Activated CD8-positive, alpha-beta memory T cell treated with anti-CD3 and anti-CD28 coated beads, Interleukin-2, amount 50 U/mL, for 1 hour (primary cell): ENCODE data around the gene CDC34.

Experiments used
- DNase-seq: peaks from one replicate; pipeline ENCODE4 v3.0.0-alpha.2; 2020; ENCODE audit errors: extremely low read depth

The CDC34 gene

DNA sequence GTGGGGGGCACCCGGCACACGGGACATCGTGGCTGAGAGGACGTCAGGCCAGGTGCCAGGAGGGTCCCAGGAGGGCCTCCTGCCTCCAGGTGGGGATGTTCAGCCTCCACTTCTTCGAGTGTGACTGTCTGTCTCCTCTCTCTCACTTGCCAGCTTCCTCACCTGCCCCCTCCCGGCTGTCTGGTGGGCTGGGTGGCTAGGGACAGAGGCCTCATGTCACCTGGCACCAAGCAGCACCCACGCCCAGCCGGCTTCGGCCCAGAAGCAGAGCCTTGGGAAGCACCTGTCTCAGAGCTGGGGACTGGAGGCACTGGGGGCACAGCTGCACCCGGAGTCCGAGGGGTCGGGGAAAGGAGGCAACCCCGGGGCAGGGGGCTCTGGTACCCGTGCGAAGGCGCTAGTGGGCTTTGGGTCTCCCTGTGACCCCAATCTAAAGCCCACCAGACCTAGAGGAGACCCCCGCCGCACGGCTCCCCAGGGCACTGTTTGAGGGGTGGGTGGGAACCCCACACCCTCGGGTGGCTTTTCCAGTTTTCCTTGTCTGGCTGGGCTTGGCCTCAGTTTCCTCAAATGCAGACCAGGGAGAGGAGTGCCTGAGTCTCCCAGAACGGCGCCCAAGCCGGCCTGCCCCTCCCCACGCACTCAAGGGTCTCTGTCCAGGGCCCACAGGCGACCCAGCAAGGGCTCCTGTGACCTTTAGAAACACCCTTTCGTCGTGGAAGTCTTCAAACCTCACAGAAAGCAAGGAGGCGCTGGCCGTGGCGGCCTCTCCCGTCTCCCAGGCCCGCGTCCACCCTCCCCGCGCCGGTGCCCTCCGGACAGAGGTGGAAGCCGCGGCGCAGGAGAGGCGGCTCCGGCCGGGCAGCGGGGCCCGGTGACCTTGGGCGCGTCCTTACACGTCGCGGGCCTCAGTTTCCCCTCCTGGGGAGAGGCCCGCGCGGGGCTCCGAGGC is 57.5 kb downstream of the CDC34 start:
- DNase-seq = no peak

DNA sequence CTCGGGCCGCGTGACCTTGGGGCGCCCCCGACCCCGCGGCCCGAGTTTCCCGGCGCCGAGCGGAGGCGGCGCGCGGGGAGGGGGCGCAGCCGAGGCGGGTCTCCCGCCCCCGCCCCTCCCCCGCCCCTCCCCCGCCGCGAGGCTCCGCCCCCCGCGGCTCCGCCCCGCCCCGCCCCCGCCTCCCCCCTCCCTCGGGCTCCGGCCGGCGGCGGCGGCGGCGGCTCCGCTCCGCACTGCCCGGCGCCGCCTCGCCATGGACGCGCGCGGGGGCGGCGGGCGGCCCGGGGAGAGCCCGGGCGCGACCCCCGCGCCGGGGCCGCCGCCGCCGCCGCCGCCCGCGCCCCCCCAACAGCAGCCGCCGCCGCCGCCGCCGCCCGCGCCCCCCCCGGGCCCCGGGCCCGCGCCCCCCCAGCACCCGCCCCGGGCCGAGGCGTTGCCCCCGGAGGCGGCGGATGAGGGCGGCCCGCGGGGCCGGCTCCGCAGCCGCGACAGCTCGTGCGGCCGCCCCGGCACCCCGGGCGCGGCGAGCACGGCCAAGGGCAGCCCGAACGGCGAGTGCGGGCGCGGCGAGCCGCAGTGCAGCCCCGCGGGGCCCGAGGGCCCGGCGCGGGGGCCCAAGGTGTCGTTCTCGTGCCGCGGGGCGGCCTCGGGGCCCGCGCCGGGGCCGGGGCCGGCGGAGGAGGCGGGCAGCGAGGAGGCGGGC is 58.3 kb downstream of the CDC34 start, which contains the start of gene HCN2:
Gene HCN2 (plus strand): TSS at position 189 of the 703 bp plus-strand sequence. CDS start 65 bp downstream, at position 254.
- no peak for DNase-seq

DNA sequence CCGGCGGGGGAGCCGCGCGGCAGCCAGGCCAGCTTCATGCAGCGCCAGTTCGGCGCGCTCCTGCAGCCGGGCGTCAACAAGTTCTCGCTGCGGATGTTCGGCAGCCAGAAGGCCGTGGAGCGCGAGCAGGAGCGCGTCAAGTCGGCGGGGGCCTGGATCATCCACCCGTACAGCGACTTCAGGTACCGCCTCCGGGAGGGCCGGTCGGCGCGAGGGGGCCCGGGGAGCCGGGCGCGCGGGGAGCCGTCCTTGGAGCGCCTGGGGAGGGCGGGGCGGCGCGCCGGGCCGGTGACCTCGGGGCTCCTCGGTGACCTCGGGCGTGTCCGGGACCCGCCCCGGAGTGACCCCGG is 58.8 kb downstream of the CDC34 start:
- no peak for DNase-seq

DNA sequence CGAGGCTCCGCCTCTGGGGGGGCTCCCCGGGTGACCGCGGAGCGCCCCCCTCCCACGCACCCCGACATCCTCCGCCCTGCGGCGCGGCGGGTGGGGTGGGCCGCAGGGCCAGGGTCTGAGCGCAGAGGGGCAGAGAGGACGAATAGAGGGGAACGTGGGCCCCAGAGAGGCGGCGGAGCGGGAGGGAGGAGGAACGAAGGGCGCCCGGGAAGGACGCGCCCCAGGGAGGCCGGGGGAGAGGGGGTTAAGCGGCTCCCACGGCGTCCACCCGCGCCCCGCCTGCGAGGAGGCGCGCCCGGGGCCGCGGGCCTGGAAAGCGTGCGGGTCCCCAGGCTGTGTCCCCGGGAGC is 59.2 kb downstream of the CDC34 start:
- DNase-seq = no peak

DNA sequence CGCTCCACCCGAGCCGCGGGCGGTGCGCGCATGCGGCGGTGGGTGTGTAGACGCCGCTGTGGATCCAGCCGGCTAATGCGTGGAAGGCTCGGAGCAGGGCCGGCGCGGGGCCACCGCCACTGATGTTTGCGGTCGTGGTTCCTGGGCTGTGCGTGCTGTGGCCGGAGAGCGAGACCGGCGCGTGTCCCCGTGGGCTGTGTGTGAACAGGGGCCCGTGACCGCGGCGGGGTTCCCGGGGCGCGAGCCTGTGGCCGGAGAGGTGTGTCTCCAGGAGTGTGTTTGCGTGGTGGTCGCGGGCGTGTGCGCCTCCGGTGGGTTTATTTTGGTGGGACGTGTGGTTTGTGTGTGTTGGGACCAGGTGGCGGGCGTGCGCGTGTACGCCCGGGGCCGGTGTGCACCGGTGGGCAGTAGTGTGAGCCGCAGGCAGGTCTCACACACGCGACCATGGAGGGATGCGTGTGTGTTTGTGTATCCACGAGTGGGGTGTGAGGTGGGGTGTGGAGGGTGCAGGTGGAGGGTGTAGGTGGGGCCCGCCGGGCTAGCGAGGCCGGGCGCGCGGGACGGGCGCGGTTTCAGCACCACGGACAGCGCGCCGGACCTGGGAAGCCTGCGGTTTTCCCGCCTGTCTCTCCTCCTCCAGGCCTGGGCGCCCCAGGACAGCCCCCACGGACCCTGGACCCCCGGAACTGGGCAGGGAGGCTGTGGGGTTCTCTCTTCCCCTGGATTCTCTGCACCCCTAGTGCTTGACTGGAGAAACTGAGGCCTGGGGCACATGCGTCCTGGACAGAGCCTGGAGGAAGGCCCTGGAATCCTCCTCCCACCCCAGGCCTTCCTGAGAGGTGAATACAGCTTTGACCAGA is 59.8 kb downstream of the CDC34 start:
- DNase-seq = no peak
